GM12892 (cell line): ENCODE results near the gene HIPK1.

Source experiments
- POLR2A ChIP-seq: IDR thresholded peaks from 2 replicates; pipeline ENCODE4 v1.6.1; 2011; ENCODE audit warnings: low read depth, low read length, control low read depth
- POLR2AphosphoS5 ChIP-seq: IDR thresholded peaks from 2 replicates; pipeline ENCODE4 v1.6.1; 2011; ENCODE audit warnings: low read depth, low read length, control low read depth
- TAF1 ChIP-seq: IDR thresholded peaks from 2 replicates; pipeline ENCODE4 v1.6.1; 2011; ENCODE audit warnings: low read depth, mild to moderate bottlenecking, control low read depth, low read length, borderline replicate concordance

GRCh38 chr1:113898241-113898814 lies 30.8 kb upstream of the HIPK1 start:
- no peak for TF ChIP-seq POLR2A
- TF ChIP-seq POLR2AphosphoS5: no peak
- no peak for TF ChIP-seq TAF1
